Activated CD4-positive, alpha-beta T cell treated with anti-CD3 and anti-CD28 coated beads, Interleukin-2, amount 50 U/mL, for 16 hours (primary cell): ENCODE results near the gene PCNX2.
"Not testable (repeated sequence)": the region's sequence is repeated elsewhere in the genome, so short reads cannot be mapped to it uniquely, and the experiment has no call there.

ENCODE experiments used
- DNase-seq: peaks from one replicate; pipeline ENCODE4 v3.0.0-alpha.2; 2020

PCNX2 gene

DNA sequence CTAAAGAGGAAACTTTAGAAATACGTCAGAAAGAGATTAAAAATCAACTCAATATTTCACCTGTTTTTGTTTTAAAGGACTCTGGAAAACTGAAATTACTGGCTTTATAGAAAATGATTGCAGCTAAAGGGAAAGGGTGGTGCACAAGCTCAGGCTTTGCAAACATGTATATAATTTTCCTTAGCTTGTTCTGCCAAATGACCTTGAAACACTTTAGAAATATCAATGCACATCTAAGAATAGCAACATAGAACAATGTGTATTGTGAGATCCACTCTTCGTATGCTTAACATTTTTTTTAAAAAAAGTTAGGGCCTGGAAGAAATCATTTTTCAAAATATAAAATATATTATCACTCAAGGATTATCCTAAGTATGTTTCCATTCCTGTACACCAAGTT, 201.3 kb downstream of the PCNX2 start:
- DNase-seq, result no peak

DNA sequence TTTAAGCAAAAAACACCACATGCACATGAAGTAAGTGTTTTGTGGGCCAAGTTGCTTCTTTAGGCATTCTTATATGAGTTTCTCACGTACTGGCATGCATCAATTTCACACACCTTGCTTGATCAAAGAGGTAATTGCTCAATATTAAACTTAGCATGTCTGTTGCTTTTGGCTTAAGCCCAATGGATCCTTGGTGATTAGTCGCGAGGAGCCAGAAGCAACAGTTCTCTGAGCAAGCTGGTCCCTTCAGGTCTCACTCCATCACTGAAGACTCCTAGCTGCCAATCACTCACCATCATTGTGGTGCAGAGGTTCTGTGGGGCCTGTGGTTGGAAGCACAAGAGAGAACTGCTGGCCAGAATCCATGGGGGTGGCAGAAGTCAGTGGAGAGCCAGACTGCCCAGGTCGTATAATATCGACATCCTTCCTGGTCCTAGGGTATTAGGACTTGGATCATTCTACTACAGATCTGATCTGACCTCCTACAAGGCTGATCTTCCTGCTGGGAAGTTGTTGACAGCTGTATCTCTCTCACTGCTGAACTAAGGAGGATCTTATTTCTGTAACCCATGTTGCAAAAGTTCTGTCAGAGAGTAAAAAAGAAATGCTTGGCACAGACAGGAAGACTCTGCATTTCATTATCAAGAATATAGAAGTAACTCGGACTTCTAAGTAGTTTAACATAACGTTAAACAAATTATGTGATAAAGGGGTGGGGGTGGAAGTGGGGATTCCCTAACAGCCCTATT, 204.6 kb downstream of the PCNX2 start:
- DNase-seq, result no peak

DNA sequence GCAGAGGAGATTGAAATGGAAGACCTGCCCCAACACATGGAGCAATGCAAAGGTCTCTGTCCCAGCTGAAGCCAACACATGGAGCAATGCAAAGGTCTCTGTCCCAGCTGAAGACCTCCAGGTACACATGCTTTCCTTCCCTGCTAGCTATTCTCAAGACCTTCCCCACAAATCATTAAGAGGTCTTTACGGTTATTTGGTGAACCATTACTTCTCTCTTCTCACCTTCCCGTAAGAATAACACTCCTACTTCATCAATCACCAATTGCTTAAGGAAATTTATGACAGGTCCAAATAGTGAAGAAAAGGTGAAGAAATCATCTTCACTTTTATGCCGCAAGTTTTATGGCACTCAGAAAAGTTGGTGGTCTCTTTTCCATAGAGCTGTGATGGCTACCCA, 206.3 kb downstream of the PCNX2 start:
- DNase-seq, result no peak

GRCh38 chr1:233088613-233089012, 206.9 kb downstream of the PCNX2 start:
- DNase-seq, result no peak

GRCh38 chr1:233086961-233087881, 208.3 kb downstream of the PCNX2 start:
- DNase-seq, result no peak

GRCh38 chr1:233085566-233085965, 210.0 kb downstream of the PCNX2 start:
- DNase-seq, result no peak

DNA sequence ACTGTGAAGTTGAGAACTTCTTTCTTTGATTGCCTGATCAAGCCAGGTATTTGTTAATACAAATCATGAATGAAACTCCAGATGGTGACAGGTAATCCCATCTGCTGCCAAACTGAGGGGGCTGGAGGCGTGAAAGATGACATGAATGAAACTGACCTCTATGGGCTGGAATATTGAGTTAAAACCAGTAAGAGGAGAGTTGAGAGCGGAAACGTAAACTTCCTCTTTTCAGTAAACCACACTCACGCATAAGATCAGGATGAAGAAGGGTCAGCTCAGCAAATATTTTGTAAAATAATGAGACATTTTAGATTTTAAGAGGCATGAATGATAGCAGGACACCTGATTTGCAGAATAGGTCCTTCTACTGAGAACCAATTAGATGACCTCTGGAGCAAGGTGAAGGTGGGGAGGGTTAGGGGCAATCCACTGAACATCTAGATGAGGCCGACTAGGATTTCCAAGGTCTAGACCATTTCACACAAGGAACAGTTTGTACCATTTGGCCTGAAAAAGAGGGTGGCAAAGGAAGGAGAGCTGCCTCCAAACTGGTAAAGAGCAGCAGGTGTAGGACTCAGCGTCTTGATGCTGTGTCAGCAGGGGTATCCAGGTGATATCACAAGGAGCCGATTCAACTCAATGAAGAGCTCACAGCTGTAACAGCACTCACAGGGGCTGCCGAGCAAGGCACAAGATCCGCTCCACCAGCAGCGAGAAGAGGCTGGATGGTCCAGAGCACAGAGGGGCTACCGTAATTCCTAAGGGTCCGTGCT, 212.6 kb downstream of the PCNX2 start:
- no peak for DNase-seq

- DNase-seq, result no peak
Measured at GRCh38 chr1:233081735-233082134, 213.8 kb downstream of the PCNX2 start.

- not testable (repeated sequence) for DNase-seq
Measured at GRCh38 chr1:233080827-233081226, 214.7 kb downstream of the PCNX2 start.

GRCh38 chr1:233080286-233080685, 215.2 kb downstream of the PCNX2 start:
- no peak for DNase-seq

GRCh38 chr1:233079574-233079973, 216.0 kb downstream of the PCNX2 start:
- DNase-seq, result no peak

DNA sequence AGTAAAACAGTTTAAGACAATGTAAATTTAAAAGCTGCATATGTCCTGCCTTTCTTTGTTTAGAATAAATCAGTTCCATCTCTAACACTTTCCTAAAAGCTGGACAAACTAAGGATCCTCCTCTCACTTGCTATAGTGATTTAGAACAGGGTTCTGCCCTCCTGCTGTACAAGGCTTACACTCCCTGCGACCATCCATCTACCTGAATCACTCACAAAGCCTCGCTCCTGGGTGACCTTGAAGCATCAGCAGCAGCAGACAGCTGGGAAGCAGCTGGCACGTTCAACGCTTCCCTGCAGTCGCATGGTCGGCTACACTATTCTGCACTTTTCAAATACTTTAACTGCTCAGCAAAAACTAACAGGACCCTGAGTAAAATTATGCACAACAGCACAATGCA, 217.1 kb downstream of the PCNX2 start:
- DNase-seq, result no peak

DNA sequence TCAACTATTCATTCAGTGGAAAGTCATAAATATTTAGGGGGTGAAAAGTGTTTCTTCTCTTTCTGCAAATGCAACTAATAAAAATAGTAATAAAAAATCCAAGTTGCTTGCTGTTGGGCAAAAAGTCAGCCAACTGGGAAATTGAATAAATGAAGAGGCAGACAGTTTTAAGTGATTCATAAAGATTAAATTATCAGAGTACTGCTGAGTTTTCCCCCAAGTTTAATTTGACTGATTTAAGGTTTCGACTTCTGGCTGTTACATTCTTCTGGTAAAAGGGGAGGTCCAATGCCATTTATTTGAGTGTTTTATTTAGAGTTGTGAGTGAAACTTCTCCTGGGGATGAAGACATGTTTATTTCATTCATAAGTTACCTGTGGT, 219.6 kb downstream of the PCNX2 start:
- no peak for DNase-seq

- DNase-seq, result no peak
Measured at GRCh38 chr1:233066087-233066486, 229.4 kb downstream of the PCNX2 start.

GRCh38 chr1:233065685-233066084, 229.8 kb downstream of the PCNX2 start:
- DNase-seq, result no peak

- no peak for DNase-seq
Measured at GRCh38 chr1:233064988-233065387, 230.5 kb downstream of the PCNX2 start.

GRCh38 chr1:233063462-233063861, 232.1 kb downstream of the PCNX2 start:
- DNase-seq, result no peak

GRCh38 chr1:233061265-233061664, 234.3 kb downstream of the PCNX2 start:
- no peak for DNase-seq

DNA sequence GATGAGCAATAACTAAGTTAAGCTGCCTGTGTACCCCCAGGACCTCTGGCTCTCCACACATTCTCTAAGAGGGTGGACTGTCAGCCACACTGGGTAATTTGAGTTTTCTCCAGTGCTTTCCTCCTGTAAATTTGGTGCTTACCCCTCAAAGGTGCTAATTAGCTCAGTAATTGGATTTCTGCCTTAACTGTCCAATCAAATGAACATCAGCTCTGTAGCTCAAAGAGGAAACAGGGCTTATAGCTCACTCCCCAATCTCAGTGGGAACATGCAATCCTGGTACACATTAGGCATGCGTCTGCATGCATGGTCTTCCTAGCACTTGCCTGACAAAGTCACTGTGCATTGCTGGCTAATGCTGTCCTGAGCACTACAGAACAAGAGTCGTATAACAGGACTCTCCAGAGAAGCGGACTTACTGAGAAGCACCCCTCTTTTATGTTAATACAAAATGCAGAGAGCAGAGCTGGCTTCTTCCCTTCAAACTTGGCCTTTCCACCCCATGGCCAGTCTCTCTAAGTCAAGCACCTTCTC, 235.0 kb downstream of the PCNX2 start:
- no peak for DNase-seq

DNA sequence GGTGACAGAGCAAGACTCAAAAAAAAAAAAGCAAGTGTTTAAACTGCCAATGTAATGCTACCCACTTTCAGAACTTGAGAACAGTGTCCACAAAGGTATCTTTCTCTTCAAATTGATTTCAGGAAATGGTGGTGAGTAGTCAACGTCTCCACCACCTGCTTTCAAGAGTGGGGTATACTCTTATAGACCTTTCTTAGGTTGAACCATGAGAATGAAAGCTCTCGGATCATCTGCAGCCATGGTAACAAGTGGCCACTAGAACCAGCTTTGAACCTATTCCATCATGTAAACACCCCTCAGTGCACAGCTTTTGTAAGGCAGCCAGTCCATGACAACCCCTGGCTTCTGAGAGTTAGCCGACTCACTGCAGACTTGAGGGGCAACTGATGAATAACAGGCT, 237.7 kb downstream of the PCNX2 start:
- no peak for DNase-seq

DNA sequence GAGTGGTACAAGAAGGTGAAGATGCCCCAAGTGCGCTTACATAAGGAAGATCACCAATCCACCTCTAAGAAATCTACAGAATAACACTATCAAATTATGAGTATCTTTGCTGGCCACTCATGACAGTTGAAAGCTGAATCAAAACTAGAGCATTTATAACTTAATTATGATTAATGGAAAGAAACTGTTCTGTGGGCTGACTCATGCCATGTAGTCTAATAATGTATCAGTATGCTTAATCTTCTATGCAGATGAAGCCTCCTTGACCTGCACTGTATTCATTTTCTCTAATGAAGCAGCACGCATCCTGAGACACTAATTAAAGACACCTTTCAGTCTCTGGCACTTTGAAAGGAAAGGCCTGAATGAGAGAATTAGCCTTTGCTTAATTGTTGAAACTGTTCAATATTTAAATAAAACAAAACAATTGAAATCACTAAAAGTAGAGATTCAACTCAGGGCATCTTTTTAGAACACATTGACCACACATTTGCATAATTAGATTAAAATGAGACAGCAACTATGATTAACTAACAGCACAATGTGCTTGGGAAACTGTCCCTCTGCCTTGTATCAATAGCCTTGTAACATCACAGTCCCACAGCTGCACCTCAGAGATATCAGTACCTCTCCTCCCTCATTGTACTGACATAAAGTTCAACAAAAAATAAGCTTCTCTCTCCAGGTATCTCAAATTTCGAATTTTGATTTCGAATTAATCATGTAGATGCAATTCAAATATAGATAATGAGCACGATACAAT, 239.5 kb downstream of the PCNX2 start:
- no peak for DNase-seq

GRCh38 chr1:233045588-233045987, 249.9 kb downstream of the PCNX2 start:
- no peak for DNase-seq
